Peyer's patch (tissue), 4 donors: ENCODE data around the gene LSM3. TPM values are rescaled to one million over a fixed set of nuclear protein-coding genes. Genes with fewer than 3 reads are reported as not detected.
A peak's percentile ranks its signal among the peaks of the same experiment; 100 is the strongest.

ENCODE experiments used
- DNase-seq, 3 donors: peaks; one replicate each; pipeline ENCODE4 v3.0.0-alpha.2; 2017 to 2019
- H3K27ac ChIP-seq, 4 donors: fragments of 200-600 bp; sonication (generic); one replicate each; pipeline ENCODE4 v1.5.1; 2016 to 2019
- H3K27me3 ChIP-seq, 2 donors: fragments of 200-600 bp; sonication (generic); one replicate each; pipeline ENCODE4 v1.5.1; 2019
- H3K36me3 ChIP-seq, 3 donors: fragments of 200-600 bp; sonication (generic); one replicate each; pipeline ENCODE4 v1.5.1; 2016 to 2019
- H3K4me1 ChIP-seq, 4 donors: fragments of 200-600 bp; sonication (generic); one replicate each; pipeline ENCODE4 v1.5.1; 2016 to 2019
- H3K4me3 ChIP-seq, 4 donors: fragments of 200-600 bp; sonication (generic); 1 replicate in 3 of 4; 2 replicates in 1 of 4; pipeline ENCODE4 v1.5.1; 2016 to 2019; ENCODE audit warnings: mild to moderate bottlenecking in 1 of 4
- H3K9me3 ChIP-seq, 4 donors: fragments of 200-600 bp; sonication (generic); one replicate each; pipeline ENCODE4 v1.5.1; 2016 to 2019; ENCODE audit warnings: mild to moderate bottlenecking in 1 of 4
- CTCF ChIP-seq, 6 experiments: fragments of 450-650 bp in 4 of 6; fragments of 200-600 bp in 2 of 6; sonication (generic) in 1 of 6; IDR thresholded peaks; one replicate each; pipeline ENCODE4 v1.5.1; 2017 to 2019; ENCODE audit warnings: antibody characterized with exemption in 6 of 6, mild to moderate bottlenecking in 3 of 6, moderate library complexity in 1 of 6
- POLR2A ChIP-seq, 2 donors: fragments of 450-650 bp; IDR thresholded peaks; one replicate each; pipeline ENCODE4 v1.5.1; 2017; ENCODE audit warnings: antibody characterized with exemption in 2 of 2, mild to moderate bottlenecking in 2 of 2, moderate library complexity in 2 of 2
- total RNA-seq, 4 donors: library from RNA; depleted of rRNA; stranded (reverse); fragments of >200 nt; gene quantifications; one replicate each; pipeline ENCODE4 v1.1.0, GENCODE V29; 2016

The LSM3 gene
- total RNA-seq, 4 donors from 2014 or later: 4.6 to 10.7 (median 7.0) TPM

- H3K27ac ChIP-seq: no peak overlapping the region
- DNase-seq: no peak
- H3K4me3 ChIP-seq: no peak overlapping the region
- TF ChIP-seq CTCF (IDR thresholded peaks at IDR 0.05): no peak
- no peak for TF ChIP-seq POLR2A (IDR thresholded peaks at IDR 0.05)
- peaks cover 0 to 30% (median 1%) of the 10 kb centered on the region in 4 donors for H3K4me1 ChIP-seq
- no peaks in the 10 kb centered on the region for H3K9me3 ChIP-seq
- H3K27me3 ChIP-seq: no peaks in the 10 kb centered on the region
- H3K36me3 ChIP-seq: no peaks in the 10 kb centered on the region
Observed at GRCh38 chr3:14212032-14212431, 33.4 kb downstream of the LSM3 start.

- Histone ChIP-seq H3K9me3 (no peaks in the 10 kb centered on the region), H3K36me3 (no peaks in the 10 kb centered on the region), H3K27ac (peak overlapping the region in 1 of 4 donors; percentile 17), H3K4me1 (peaks cover 0 to 23% (median 1%) of the 10 kb centered on the region in 4 donors), H3K4me3 (no peak overlapping the region), H3K27me3 (no peaks in the 10 kb centered on the region)
- TF ChIP-seq CTCF (IDR thresholded peaks at IDR 0.05) (no peak), POLR2A (IDR thresholded peaks at IDR 0.05) (no peak)
- no peak for DNase-seq
Observed at GRCh38 chr3:14213066-14213774, 34.6 kb downstream of the LSM3 start.

GRCh38 chr3:14214764-14215163 lies 36.1 kb downstream of the LSM3 start:
- Histone ChIP-seq H3K4me1 (peaks cover 0 to 11% (median 1%) of the 10 kb centered on the region in 4 donors), H3K36me3 (no peaks in the 10 kb centered on the region), H3K4me3 (no peak overlapping the region), H3K27ac (peak overlapping the region in 2 of 4 donors; percentile 41 to 69), H3K9me3 (no peaks in the 10 kb centered on the region), H3K27me3 (no peaks in the 10 kb centered on the region)
- no peak for TF ChIP-seq CTCF (IDR thresholded peaks at IDR 0.05)
- peak in 1 of 2 donors; percentile 34 for TF ChIP-seq POLR2A (IDR thresholded peaks at IDR 0.05)
- peak in 1 of 3 donors; percentile 59 for DNase-seq

GRCh38 chr3:14216257-14217048 lies 37.8 kb downstream of the LSM3 start:
- DNase-seq: peak in 1 of 3 donors; percentile 82
- Histone ChIP-seq H3K27me3 (no peaks in the 10 kb centered on the region), H3K4me3 (peak overlapping the region in 1 of 4 donors; percentile 44), H3K36me3 (no peaks in the 10 kb centered on the region), H3K27ac (peak overlapping the region in 1 of 4 donors; percentile 78), H3K4me1 (peaks cover 0 to 8% (median 1%) of the 10 kb centered on the region in 4 donors), H3K9me3 (no peaks in the 10 kb centered on the region)
- TF ChIP-seq POLR2A (IDR thresholded peaks at IDR 0.05) (no peak), CTCF (IDR thresholded peaks at IDR 0.05) (peak in 1 of 6 experiments; percentile 17)

GRCh38 chr3:14218355-14218754 lies 39.7 kb downstream of the LSM3 start:
- Histone ChIP-seq H3K9me3 (no peaks in the 10 kb centered on the region), H3K4me1 (peaks cover 0 to 8% (median 1%) of the 10 kb centered on the region in 4 donors), H3K36me3 (no peaks in the 10 kb centered on the region), H3K27ac (no peak overlapping the region), H3K27me3 (no peaks in the 10 kb centered on the region), H3K4me3 (no peak overlapping the region)
- DNase-seq: no peak
- TF ChIP-seq CTCF (IDR thresholded peaks at IDR 0.05): no peak
